ENCODE measurements around the gene ZNF330. TPM values are rescaled to one million over a fixed set of nuclear protein-coding genes. Genes with fewer than 3 reads are reported as not detected.

Gene ZNF330
- total and polyA plus RNA-seq, 2 experiments from 2014 or later = 32.3 to 38.9 TPM

GRCh38 chr4:141248029-141248428, 27.3 kb downstream of the ZNF330 start:
- Mint-ChIP-seq H3K36me3 (ENCODE audit: low read depth) (no peaks in the 10 kb centered on the region), H3K4me1 (no peaks in the 10 kb centered on the region), H3K9me3 (no peaks in the 10 kb centered on the region), H3K27ac (no peak overlapping the region), H3K4me3 (no peak overlapping the region), H3K27me3 (ENCODE audit: insufficient read depth, low read depth, poor library complexity) (no peaks in the 10 kb centered on the region)
- Histone ChIP-seq H3K27me3 (ENCODE audit: insufficient read depth) (no peaks in the 10 kb centered on the region), H3K4me2 (no peak overlapping the region), H4K20me1 (replicated peaks; ENCODE audit: insufficient read depth) (no peaks in the 10 kb centered on the region), H3K79me2 (replicated peaks; ENCODE audit: insufficient read depth) (no peaks in the 10 kb centered on the region), H3K4me1 (ENCODE audit: insufficient read depth) (no peaks in the 10 kb centered on the region), H3F3A (replicated peaks; ENCODE audit: low read depth) (no peaks in the 10 kb centered on the region), H3K9me2 (ENCODE audit: insufficient read depth) (no peaks in the 10 kb centered on the region), H2AFZ (no peak overlapping the region), H3K4me3 (no peak overlapping the region), H3K36me3 (ENCODE audit: insufficient read depth) (no peaks in the 10 kb centered on the region), H3K27ac (ENCODE audit: low read depth) (no peak overlapping the region)
- DNase-seq (ENCODE audit: low spot score) (no peak), ATAC-seq (no peak)
- no peak for TF ChIP-seq ETS1 (IDR thresholded peaks at IDR 0.05)
- TF ChIP-seq, protein P1, sequence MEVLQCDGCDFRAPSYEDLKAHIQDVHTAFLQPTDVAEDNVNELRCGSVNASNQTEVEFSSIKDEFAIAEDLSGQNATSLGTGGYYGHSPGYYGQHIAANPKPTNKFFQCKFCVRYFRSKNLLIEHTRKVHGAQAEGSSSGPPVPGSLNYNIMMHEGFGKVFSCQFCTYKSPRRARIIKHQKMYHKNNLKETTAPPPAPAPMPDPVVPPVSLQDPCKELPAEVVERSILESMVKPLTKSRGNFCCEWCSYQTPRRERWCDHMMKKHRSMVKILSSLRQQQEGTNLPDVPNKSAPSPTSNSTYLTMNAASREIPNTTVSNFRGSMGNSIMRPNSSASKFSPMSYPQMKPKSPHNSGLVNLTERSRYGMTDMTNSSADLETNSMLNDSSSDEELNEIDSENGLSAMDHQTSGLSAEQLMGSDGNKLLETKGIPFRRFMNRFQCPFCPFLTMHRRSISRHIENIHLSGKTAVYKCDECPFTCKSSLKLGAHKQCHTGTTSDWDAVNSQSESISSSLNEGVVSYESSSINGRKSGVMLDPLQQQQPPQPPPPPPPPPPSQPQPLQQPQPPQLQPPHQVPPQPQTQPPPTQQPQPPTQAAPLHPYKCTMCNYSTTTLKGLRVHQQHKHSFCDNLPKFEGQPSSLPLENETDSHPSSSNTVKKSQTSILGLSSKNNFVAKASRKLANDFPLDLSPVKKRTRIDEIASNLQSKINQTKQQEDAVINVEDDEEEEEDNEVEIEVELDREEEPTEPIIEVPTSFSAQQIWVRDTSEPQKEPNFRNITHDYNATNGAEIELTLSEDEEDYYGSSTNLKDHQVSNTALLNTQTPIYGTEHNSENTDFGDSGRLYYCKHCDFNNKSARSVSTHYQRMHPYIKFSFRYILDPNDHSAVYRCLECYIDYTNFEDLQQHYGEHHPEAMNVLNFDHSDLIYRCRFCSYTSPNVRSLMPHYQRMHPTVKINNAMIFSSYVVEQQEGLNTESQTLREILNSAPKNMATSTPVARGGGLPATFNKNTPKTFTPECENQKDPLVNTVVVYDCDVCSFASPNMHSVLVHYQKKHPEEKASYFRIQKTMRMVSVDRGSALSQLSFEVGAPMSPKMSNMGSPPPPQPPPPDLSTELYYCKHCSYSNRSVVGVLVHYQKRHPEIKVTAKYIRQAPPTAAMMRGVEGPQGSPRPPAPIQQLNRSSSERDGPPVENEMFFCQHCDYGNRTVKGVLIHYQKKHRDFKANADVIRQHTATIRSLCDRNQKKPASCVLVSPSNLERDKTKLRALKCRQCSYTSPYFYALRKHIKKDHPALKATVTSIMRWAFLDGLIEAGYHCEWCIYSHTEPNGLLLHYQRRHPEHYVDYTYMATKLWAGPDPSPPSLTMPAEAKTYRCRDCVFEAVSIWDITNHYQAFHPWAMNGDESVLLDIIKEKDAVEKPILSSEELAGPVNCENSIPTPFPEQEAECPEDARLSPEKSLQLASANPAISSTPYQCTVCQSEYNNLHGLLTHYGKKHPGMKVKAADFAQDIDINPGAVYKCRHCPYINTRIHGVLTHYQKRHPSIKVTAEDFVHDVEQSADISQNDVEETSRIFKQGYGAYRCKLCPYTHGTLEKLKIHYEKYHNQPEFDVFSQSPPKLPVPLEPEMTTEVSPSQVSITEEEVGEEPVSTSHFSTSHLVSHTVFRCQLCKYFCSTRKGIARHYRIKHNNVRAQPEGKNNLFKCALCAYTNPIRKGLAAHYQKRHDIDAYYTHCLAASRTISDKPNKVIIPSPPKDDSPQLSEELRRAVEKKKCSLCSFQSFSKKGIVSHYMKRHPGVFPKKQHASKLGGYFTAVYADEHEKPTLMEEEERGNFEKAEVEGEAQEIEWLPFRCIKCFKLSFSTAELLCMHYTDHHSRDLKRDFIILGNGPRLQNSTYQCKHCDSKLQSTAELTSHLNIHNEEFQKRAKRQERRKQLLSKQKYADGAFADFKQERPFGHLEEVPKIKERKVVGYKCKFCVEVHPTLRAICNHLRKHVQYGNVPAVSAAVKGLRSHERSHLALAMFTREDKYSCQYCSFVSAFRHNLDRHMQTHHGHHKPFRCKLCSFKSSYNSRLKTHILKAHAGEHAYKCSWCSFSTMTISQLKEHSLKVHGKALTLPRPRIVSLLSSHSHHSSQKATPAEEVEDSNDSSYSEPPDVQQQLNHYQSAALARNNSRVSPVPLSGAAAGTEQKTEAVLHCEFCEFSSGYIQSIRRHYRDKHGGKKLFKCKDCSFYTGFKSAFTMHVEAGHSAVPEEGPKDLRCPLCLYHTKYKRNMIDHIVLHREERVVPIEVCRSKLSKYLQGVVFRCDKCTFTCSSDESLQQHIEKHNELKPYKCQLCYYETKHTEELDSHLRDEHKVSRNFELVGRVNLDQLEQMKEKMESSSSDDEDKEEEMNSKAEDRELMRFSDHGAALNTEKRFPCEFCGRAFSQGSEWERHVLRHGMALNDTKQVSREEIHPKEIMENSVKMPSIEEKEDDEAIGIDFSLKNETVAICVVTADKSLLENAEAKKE (CRISPR knock-in tag; IDR thresholded peaks at IDR 0.05) = no peak
- TF ChIP-seq REST (IDR thresholded peaks at IDR 0.05; ENCODE audit: unreplicated experiment) = no peak
- no peak for TF ChIP-seq JUNB (IDR thresholded peaks at IDR 0.05; ENCODE audit: unreplicated experiment)
- TF ChIP-seq, protein P2, sequence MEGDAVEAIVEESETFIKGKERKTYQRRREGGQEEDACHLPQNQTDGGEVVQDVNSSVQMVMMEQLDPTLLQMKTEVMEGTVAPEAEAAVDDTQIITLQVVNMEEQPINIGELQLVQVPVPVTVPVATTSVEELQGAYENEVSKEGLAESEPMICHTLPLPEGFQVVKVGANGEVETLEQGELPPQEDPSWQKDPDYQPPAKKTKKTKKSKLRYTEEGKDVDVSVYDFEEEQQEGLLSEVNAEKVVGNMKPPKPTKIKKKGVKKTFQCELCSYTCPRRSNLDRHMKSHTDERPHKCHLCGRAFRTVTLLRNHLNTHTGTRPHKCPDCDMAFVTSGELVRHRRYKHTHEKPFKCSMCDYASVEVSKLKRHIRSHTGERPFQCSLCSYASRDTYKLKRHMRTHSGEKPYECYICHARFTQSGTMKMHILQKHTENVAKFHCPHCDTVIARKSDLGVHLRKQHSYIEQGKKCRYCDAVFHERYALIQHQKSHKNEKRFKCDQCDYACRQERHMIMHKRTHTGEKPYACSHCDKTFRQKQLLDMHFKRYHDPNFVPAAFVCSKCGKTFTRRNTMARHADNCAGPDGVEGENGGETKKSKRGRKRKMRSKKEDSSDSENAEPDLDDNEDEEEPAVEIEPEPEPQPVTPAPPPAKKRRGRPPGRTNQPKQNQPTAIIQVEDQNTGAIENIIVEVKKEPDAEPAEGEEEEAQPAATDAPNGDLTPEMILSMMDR (conservative IDR thresholded peaks at IDR 0.05; ENCODE audit: low read depth in 2 of 2) = no peak
- TF ChIP-seq EZH2phosphoT487 (IDR thresholded peaks at IDR 0.05; ENCODE audit: unreplicated experiment) = no peak
- TF ChIP-seq NANOG (IDR thresholded peaks at IDR 0.05; ENCODE audit: borderline replicate concordance) = no peak
- no peak for TF ChIP-seq POLR2AphosphoS5 (IDR thresholded peaks at IDR 0.05; ENCODE audit: low read depth)
- TF ChIP-seq CREB1 (CRISPR knock-in tag; IDR thresholded peaks at IDR 0.05; ENCODE audit: low read depth) = no peak
- no peak for TF ChIP-seq EZH2 (IDR thresholded peaks at IDR 0.05; ENCODE audit: low read depth, unreplicated experiment)
- no peak for TF ChIP-seq STAT1 (IDR thresholded peaks at IDR 0.05; ENCODE audit: unreplicated experiment)
- no peak for TF ChIP-seq ZNF114 (CRISPR knock-in tag; IDR thresholded peaks at IDR 0.05)
- TF ChIP-seq ZNF331 (CRISPR knock-in tag; IDR thresholded peaks at IDR 0.05; ENCODE audit: low read depth) = no peak
